ENCODE measurements around the gene XYLT1.

Gene XYLT1

DNA sequence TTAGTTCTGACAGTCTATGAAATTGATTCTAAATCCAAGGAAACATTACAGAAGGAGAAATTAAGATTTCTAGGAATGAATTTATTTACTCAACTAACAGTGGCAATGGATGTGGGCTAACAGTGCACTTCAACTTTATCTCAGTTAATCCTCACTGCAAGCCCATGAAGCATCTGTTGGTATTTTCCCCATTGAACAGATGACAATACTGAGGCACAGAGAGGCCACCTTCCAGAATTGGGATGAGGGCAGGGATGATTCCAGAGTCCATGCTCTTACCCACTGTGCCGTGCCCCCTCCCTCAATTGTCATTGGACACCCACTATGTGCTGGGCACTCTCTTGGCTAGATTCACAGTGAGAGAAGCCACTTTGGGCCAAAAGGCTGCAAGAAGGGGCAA, 89.0 kb downstream of the XYLT1 start:
- no peaks in the 10 kb centered on the region for H3K79me1 ChIP-seq (replicated peaks; ENCODE audit: low read length, poor library complexity, severe bottlenecking)
- H2BK15ac ChIP-seq (ENCODE audit: low read depth, poor library complexity, severe bottlenecking): no peak overlapping the region
- H4K8ac ChIP-seq (ENCODE audit: low read length): no peak overlapping the region
- H3K4me2 ChIP-seq (ENCODE audit: low read length, poor library complexity, severe bottlenecking): no peak overlapping the region
- no peak overlapping the region for H2BK120ac ChIP-seq (ENCODE audit: low read depth, low read length)
- H3K9me3 ChIP-seq (ENCODE audit: control insufficient read depth, low read length): no peaks in the 10 kb centered on the region
- H3K4ac ChIP-seq (ENCODE audit: low read depth in 1 of 2, low read length in 2 of 2): no peak overlapping the region
- peaks cover 0 to 3% of the 10 kb centered on the region in 2 experiments for H3K36me3 ChIP-seq (ENCODE audit: control insufficient read depth in 1 of 2, insufficient read depth in 2 of 2, low read depth in 1 of 2, low read length in 2 of 2)
- H3K4me1 ChIP-seq (ENCODE audit: control insufficient read depth, insufficient read depth, low read depth, low read length): no peaks in the 10 kb centered on the region
- no peak overlapping the region for H3K27ac ChIP-seq (ENCODE audit: low read length, poor library complexity, severe bottlenecking)
- no peak overlapping the region for H2BK12ac ChIP-seq (ENCODE audit: low read length in 2 of 2)
- H3K18ac ChIP-seq (ENCODE audit: low read depth in 1 of 2, low read length in 2 of 2): no peak overlapping the region
- no peak overlapping the region for H3K4me3 ChIP-seq (ENCODE audit: insufficient read depth in 1 of 2, low read depth in 1 of 2, low read length in 2 of 2)
- DNase-seq: no peak
- H4K91ac ChIP-seq (ENCODE audit: low read length): no peak overlapping the region
- no peak overlapping the region for H3K14ac ChIP-seq (ENCODE audit: low read length in 2 of 2)
- no peak overlapping the region for H2AK5ac ChIP-seq (ENCODE audit: low read length, severe bottlenecking)
- no peak overlapping the region for H2AFZ ChIP-seq (ENCODE audit: low read depth, low read length)
- H3K23ac ChIP-seq (ENCODE audit: low read length in 2 of 2): no peak overlapping the region
- H3K27me3 ChIP-seq (ENCODE audit: control insufficient read depth in 1 of 2, insufficient read depth in 1 of 2, low read length in 2 of 2): no peaks in the 10 kb centered on the region
- H3K9ac ChIP-seq (ENCODE audit: low read length): no peak overlapping the region
- H2BK5ac ChIP-seq (ENCODE audit: low read depth, low read length, poor library complexity, severe bottlenecking): no peak overlapping the region
- 75% methylated on average over 1 of the region's 1 CpG for WGBS

- H2BK12ac ChIP-seq (ENCODE audit: low read length in 2 of 2): no peak overlapping the region
- no peak overlapping the region for H3K27ac ChIP-seq (ENCODE audit: low read length, poor library complexity, severe bottlenecking)
- peaks cover 0 to 3% of the 10 kb centered on the region in 2 experiments for H3K36me3 ChIP-seq (ENCODE audit: control insufficient read depth in 1 of 2, insufficient read depth in 2 of 2, low read depth in 1 of 2, low read length in 2 of 2)
- no peaks in the 10 kb centered on the region for H3K9me3 ChIP-seq (ENCODE audit: control insufficient read depth, low read length)
- H2AK5ac ChIP-seq (ENCODE audit: low read length, severe bottlenecking): no peak overlapping the region
- H3K18ac ChIP-seq (ENCODE audit: low read depth in 1 of 2, low read length in 2 of 2): no peak overlapping the region
- H3K4me2 ChIP-seq (ENCODE audit: low read length, poor library complexity, severe bottlenecking): no peak overlapping the region
- 52% methylated on average over 2 of the region's 3 CpGs for WGBS
- H3K79me1 ChIP-seq (replicated peaks; ENCODE audit: low read length, poor library complexity, severe bottlenecking): no peaks in the 10 kb centered on the region
- no peak overlapping the region for H2AFZ ChIP-seq (ENCODE audit: low read depth, low read length)
- no peak overlapping the region for H2BK5ac ChIP-seq (ENCODE audit: low read depth, low read length, poor library complexity, severe bottlenecking)
- no peaks in the 10 kb centered on the region for H3K4me1 ChIP-seq (ENCODE audit: control insufficient read depth, insufficient read depth, low read depth, low read length)
- no peak overlapping the region for H3K14ac ChIP-seq (ENCODE audit: low read length in 2 of 2)
- no peak overlapping the region for H4K8ac ChIP-seq (ENCODE audit: low read length)
- H2BK15ac ChIP-seq (ENCODE audit: low read depth, poor library complexity, severe bottlenecking): no peak overlapping the region
- H3K23ac ChIP-seq (ENCODE audit: low read length in 2 of 2): no peak overlapping the region
- no peak overlapping the region for H3K9ac ChIP-seq (ENCODE audit: low read length)
- no peak overlapping the region for H3K4me3 ChIP-seq (ENCODE audit: insufficient read depth in 1 of 2, low read depth in 1 of 2, low read length in 2 of 2)
- H2BK120ac ChIP-seq (ENCODE audit: low read depth, low read length): no peak overlapping the region
- H3K4ac ChIP-seq (ENCODE audit: low read depth in 1 of 2, low read length in 2 of 2): no peak overlapping the region
- no peaks in the 10 kb centered on the region for H3K27me3 ChIP-seq (ENCODE audit: control insufficient read depth in 1 of 2, insufficient read depth in 1 of 2, low read length in 2 of 2)
- no peak overlapping the region for H4K91ac ChIP-seq (ENCODE audit: low read length)
- DNase-seq: no peak
These were observed 90.1 kb downstream of the XYLT1 start for GRCh38 chr16:17380613-17381012.

GRCh38 chr16:17379121-17379571, 91.6 kb downstream of the XYLT1 start:
- Histone ChIP-seq H2BK5ac (ENCODE audit: low read depth, low read length, poor library complexity, severe bottlenecking) (no peak overlapping the region), H2BK15ac (ENCODE audit: low read depth, poor library complexity, severe bottlenecking) (no peak overlapping the region), H4K91ac (ENCODE audit: low read length) (no peak overlapping the region), H3K4ac (ENCODE audit: low read depth in 1 of 2, low read length in 2 of 2) (no peak overlapping the region), H3K27me3 (ENCODE audit: control insufficient read depth in 1 of 2, insufficient read depth in 1 of 2, low read length in 2 of 2) (no peaks in the 10 kb centered on the region), H3K4me2 (ENCODE audit: low read length, poor library complexity, severe bottlenecking) (no peak overlapping the region), H3K4me1 (ENCODE audit: control insufficient read depth, insufficient read depth, low read depth, low read length) (no peaks in the 10 kb centered on the region), H3K36me3 (ENCODE audit: control insufficient read depth in 1 of 2, insufficient read depth in 2 of 2, low read depth in 1 of 2, low read length in 2 of 2) (peaks cover 0 to 3% of the 10 kb centered on the region in 2 experiments), H3K14ac (ENCODE audit: low read length in 2 of 2) (no peak overlapping the region), H3K27ac (ENCODE audit: low read length, poor library complexity, severe bottlenecking) (no peak overlapping the region), H2BK12ac (ENCODE audit: low read length in 2 of 2) (no peak overlapping the region), H3K9me3 (ENCODE audit: control insufficient read depth, low read length) (no peaks in the 10 kb centered on the region), H3K9ac (ENCODE audit: low read length) (peak overlapping the region; percentile 46), H2AK5ac (ENCODE audit: low read length, severe bottlenecking) (no peak overlapping the region), H3K23ac (ENCODE audit: low read length in 2 of 2) (no peak overlapping the region), H2AFZ (ENCODE audit: low read depth, low read length) (no peak overlapping the region), H4K8ac (ENCODE audit: low read length) (no peak overlapping the region), H2BK120ac (ENCODE audit: low read depth, low read length) (no peak overlapping the region), H3K18ac (ENCODE audit: low read depth in 1 of 2, low read length in 2 of 2) (no peak overlapping the region), H3K4me3 (ENCODE audit: insufficient read depth in 1 of 2, low read depth in 1 of 2, low read length in 2 of 2) (no peak overlapping the region), H3K79me1 (replicated peaks; ENCODE audit: low read length, poor library complexity, severe bottlenecking) (no peaks in the 10 kb centered on the region)
- no peak for DNase-seq
- 41% methylated on average over 7 of the region's 7 CpGs for WGBS

DNA sequence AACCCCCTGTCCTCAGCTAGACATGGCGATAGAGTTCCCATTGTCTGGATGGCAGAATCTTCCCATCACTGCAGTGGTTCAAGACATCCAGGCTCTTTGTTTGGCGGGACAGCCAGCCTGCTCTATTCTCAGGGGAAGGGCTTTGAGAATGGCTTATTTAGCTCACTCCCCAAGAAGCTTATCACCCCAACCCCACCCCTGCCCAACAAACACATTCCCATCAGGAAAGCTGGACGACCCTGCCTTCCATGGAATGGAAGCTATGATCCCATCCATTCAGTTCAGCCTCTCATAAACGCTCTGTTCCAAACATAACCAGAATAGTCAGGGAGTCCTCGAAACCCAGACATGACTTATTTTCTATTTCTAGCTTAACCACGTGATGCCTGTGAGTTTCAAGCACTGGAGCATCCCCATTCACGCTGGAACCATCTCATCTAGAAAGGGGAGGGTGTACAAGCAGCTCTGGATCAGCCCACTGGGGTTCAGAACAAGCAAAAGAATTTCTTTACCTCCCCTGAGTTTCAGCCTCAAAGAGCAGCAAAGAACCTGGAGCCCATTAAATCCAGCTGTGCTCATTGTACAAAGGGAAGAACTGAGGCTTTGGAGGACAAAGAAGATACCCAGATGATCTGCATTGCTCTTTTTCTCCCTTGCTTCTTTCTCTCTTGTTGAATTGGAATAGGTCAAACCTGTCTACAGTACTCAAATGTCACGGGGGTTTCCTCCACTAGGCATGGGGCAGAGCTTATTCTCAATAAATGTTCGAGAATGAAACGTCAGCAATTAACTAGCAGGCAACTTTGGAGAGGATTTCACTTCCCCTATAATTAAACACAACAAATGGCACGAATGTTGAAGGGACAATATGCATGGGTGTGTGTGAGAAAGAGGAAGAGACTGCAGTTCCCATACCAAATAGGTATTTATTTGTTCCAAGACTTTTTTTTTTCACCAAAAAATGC, 93.1 kb downstream of the XYLT1 start:
- Histone ChIP-seq H3K27me3 (ENCODE audit: control insufficient read depth in 1 of 2, insufficient read depth in 1 of 2, low read length in 2 of 2) (no peaks in the 10 kb centered on the region), H3K23ac (ENCODE audit: low read length in 2 of 2) (no peak overlapping the region), H4K91ac (ENCODE audit: low read length) (no peak overlapping the region), H2BK15ac (ENCODE audit: low read depth, poor library complexity, severe bottlenecking) (no peak overlapping the region), H3K79me1 (replicated peaks; ENCODE audit: low read length, poor library complexity, severe bottlenecking) (no peaks in the 10 kb centered on the region), H2BK5ac (ENCODE audit: low read depth, low read length, poor library complexity, severe bottlenecking) (no peak overlapping the region), H3K4ac (ENCODE audit: low read depth in 1 of 2, low read length in 2 of 2) (no peak overlapping the region), H2AFZ (ENCODE audit: low read depth, low read length) (no peak overlapping the region), H3K4me3 (ENCODE audit: insufficient read depth in 1 of 2, low read depth in 1 of 2, low read length in 2 of 2) (no peak overlapping the region), H3K4me1 (ENCODE audit: control insufficient read depth, insufficient read depth, low read depth, low read length) (no peaks in the 10 kb centered on the region), H3K9ac (ENCODE audit: low read length) (no peak overlapping the region), H2BK12ac (ENCODE audit: low read length in 2 of 2) (no peak overlapping the region), H3K4me2 (ENCODE audit: low read length, poor library complexity, severe bottlenecking) (no peak overlapping the region), H3K18ac (ENCODE audit: low read depth in 1 of 2, low read length in 2 of 2) (no peak overlapping the region), H3K9me3 (ENCODE audit: control insufficient read depth, low read length) (no peaks in the 10 kb centered on the region), H3K36me3 (ENCODE audit: control insufficient read depth in 1 of 2, insufficient read depth in 2 of 2, low read depth in 1 of 2, low read length in 2 of 2) (no peaks in the 10 kb centered on the region), H2AK5ac (ENCODE audit: low read length, severe bottlenecking) (no peak overlapping the region), H3K27ac (ENCODE audit: low read length, poor library complexity, severe bottlenecking) (no peak overlapping the region), H3K14ac (ENCODE audit: low read length in 2 of 2) (no peak overlapping the region), H4K8ac (ENCODE audit: low read length) (no peak overlapping the region), H2BK120ac (ENCODE audit: low read depth, low read length) (no peak overlapping the region)
- DNase-seq: no peak
- WGBS: 64% methylated on average over 6 of the region's 11 CpGs

Data from mesenchymal stem cell (in vitro differentiated cells and primary cell).